Measurements from ENCODE around the gene MACF1. TPM values are rescaled to one million over a fixed set of nuclear protein-coding genes. Genes with fewer than 3 reads are reported as not detected.
A peak's percentile ranks its signal among the peaks of the same experiment; 100 is the strongest.

MACF1 gene
- total and polyA plus RNA-seq, 2 of the 13 experiments (the other 11 are each of a cell fraction or from before 2014, with no cell fraction given), result 36.7 to 65.4 TPM

- TF ChIP-seq, protein P1, sequence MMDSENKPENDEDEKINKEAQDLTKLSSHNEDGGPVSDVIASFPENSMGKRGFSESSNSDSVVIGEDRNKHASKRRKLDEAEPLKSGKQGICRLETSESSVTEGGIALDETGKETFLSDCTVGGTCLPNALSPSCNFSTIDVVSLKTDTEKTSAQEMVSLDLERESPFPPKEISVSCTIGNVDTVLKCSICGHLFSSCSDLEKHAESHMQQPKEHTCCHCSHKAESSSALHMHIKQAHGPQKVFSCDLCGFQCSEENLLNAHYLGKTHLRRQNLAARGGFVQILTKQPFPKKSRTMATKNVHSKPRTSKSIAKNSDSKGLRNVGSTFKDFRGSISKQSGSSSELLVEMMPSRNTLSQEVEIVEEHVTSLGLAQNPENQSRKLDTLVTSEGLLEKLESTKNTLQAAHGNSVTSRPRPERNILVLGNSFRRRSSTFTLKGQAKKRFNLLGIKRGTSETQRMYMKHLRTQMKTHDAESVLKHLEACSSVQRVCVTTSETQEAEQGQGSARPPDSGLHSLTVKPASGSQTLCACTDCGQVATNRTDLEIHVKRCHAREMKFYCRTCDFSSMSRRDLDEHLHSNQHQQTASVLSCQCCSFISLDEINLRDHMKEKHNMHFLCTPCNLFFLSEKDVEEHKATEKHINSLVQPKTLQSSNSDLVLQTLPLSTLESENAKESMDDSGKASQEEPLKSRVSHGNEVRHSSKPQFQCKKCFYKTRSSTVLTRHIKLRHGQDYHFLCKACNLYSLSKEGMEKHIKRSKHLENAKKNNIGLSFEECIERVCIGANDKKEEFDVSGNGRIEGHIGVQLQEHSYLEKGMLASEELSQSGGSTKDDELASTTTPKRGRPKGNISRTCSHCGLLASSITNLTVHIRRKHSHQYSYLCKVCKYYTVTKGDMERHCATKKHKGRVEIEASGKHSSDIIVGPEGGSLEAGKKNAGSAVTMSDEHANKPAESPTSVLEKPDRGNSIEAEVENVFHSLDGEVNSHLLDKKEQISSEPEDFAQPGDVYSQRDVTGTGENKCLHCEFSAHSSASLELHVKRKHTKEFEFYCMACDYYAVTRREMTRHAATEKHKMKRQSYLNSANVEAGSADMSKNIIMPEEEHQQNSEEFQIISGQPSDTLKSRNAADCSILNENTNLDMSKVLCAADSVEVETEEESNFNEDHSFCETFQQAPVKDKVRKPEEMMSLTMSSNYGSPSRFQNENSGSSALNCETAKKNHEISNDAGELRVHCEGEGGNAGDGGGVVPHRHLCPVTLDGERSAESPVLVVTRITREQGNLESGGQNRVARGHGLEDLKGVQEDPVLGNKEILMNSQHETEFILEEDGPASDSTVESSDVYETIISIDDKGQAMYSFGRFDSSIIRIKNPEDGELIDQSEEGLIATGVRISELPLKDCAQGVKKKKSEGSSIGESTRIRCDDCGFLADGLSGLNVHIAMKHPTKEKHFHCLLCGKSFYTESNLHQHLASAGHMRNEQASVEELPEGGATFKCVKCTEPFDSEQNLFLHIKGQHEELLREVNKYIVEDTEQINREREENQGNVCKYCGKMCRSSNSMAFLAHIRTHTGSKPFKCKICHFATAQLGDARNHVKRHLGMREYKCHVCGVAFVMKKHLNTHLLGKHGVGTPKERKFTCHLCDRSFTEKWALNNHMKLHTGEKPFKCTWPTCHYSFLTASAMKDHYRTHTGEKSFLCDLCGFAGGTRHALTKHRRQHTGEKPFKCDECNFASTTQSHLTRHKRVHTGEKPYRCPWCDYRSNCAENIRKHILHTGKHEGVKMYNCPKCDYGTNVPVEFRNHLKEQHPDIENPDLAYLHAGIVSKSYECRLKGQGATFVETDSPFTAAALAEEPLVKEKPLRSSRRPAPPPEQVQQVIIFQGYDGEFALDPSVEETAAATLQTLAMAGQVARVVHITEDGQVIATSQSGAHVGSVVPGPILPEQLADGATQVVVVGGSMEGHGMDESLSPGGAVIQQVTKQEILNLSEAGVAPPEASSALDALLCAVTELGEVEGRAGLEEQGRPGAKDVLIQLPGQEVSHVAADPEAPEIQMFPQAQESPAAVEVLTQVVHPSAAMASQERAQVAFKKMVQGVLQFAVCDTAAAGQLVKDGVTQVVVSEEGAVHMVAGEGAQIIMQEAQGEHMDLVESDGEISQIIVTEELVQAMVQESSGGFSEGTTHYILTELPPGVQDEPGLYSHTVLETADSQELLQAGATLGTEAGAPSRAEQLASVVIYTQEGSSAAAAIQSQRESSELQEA (CRISPR knock-in tag; IDR thresholded peaks at IDR 0.05; ENCODE audit: not compliant biosample characterization), result no peak
- TF ChIP-seq KLF12 (CRISPR knock-in tag; IDR thresholded peaks at IDR 0.05; ENCODE audit: borderline replicate concordance) (peak; percentile 52; the same call in 1 of the 2 replicates), ZFX (CRISPR knock-in tag; IDR thresholded peaks at IDR 0.05; ENCODE audit: low read depth) (peak; percentile 40; the same call in 1 of the 2 replicates), ZNF335 (CRISPR knock-in tag; IDR thresholded peaks at IDR 0.05) (no peak), JUND (CRISPR knock-in tag; IDR thresholded peaks at IDR 0.05) (peak; percentile 77; the same call in 1 of the 2 replicates), SIX1 (CRISPR knock-in tag; IDR thresholded peaks at IDR 0.05; ENCODE audit: borderline replicate concordance) (no peak)
These were observed 78.2 kb downstream of the MACF1 start (continued) for GRCh38 chr1:39282537-39283216.

Data from HepG2 (cell line).